Sigmoid colon (tissue), 7 donors: ENCODE data around the gene SCAI. TPM values are rescaled to one million over a fixed set of nuclear protein-coding genes. Genes with fewer than 3 reads are reported as not detected.
"Not testable (repeated sequence)": the region's sequence is repeated elsewhere in the genome, so short reads cannot be mapped to it uniquely, and the experiment has no call there.

ENCODE experiments used
- DNase-seq: peaks from one replicate; pipeline ENCODE4 v3.0.0-alpha.2; 2019
- H3K27ac ChIP-seq, 4 donors: fragments of 200-600 bp; sonication (generic); one replicate each; pipeline ENCODE4 v1.5.1; 2016 to 2019; ENCODE audit warnings: mild to moderate bottlenecking in 1 of 4
- H3K27me3 ChIP-seq, 3 donors: fragments of 200-600 bp; sonication (generic); one replicate each; pipeline ENCODE4 v1.5.1; 2019; ENCODE audit warnings: mild to moderate bottlenecking in 1 of 3
- H3K36me3 ChIP-seq, 4 donors: fragments of 200-600 bp; sonication (generic); one replicate each; pipeline ENCODE4 v1.5.1; 2016 to 2019
- H3K4me1 ChIP-seq, 4 donors: fragments of 200-600 bp; sonication (generic); one replicate each; pipeline ENCODE4 v1.5.1; 2017 to 2019
- H3K4me3 ChIP-seq, 4 donors: fragments of 200-600 bp; sonication (generic); one replicate each; pipeline ENCODE4 v1.5.1; 2017 to 2019; ENCODE audit warnings: mild to moderate bottlenecking in 2 of 4, moderate library complexity in 1 of 4
- H3K9me3 ChIP-seq, 4 donors: fragments of 200-600 bp in 3 of 4; sonication (generic) in 3 of 4; one replicate each; pipeline versions ENCODE4 v1.5.1 to v1.6.1; 2013 to 2019
- CTCF ChIP-seq, 4 experiments: fragments of 450-650 bp in 3 of 4; fragments of 200-600 bp in 1 of 4; IDR thresholded peaks; one replicate each; pipeline ENCODE4 v1.5.1; 2016 to 2019; ENCODE audit warnings: antibody characterized with exemption in 4 of 4, mild to moderate bottlenecking in 3 of 4, moderate library complexity in 2 of 4
- EP300 ChIP-seq, 4 donors: sonication (generic); formaldehyde crosslinking; IDR thresholded peaks; one replicate each; pipeline ENCODE4 v1.6.1; 2017; ENCODE audit warnings: antibody characterized with exemption in 4 of 4
- POLR2A ChIP-seq, 2 donors: fragments of 450-650 bp; IDR thresholded peaks; one replicate each; pipeline ENCODE4 v1.6.1; 2016; ENCODE audit warnings: antibody characterized with exemption in 2 of 2, mild to moderate bottlenecking in 2 of 2, moderate library complexity in 2 of 2
- POLR2AphosphoS5 ChIP-seq, 4 donors: sonication (generic); formaldehyde crosslinking; IDR thresholded peaks; one replicate each; pipeline ENCODE4 v1.6.1; 2017; ENCODE audit warnings: antibody characterized with exemption in 4 of 4
- WGBS, 2 donors: extraction: QIAGEN DNeasy Blood & Tissue Kit; methylation state at CpG; one replicate each; pipeline ENCODE4 v1.1.7; 2013; 5-methylcytosine and 5-hydroxymethylcytosine counted together
- intact Hi-C: fragments of 100-400 bp; cut with DNase I; formaldehyde crosslinking; loops from one replicate; pipeline ENCODE4 v1.15.1; 2023
- polyA plus RNA-seq, 3 donors: library from polyadenylated mRNA; stranded (reverse); fragments of 200-250 nt; gene quantifications; one replicate each; pipeline ENCODE4 v1.2.3, GENCODE V29; 2013
- total RNA-seq, 4 donors: library from RNA; depleted of rRNA; stranded (reverse); fragments of >200 nt; gene quantifications; one replicate each; pipeline ENCODE4 v1.1.0, GENCODE V29; 2016
- donor health status: healthy with polysubstance abuse.
- donor health status: Bipolar disorder and iron deficiency.
- donor health status: healthy.

Gene SCAI
- total and polyA plus RNA-seq, 7 donors, result under 0.01 to 15.8 (median 5.4) TPM

GRCh38 chr9:125088752-125089151 lies 54.6 kb downstream of the SCAI start:
- no peak overlapping the region for H3K4me3 ChIP-seq
- WGBS, 2 donors, result 89 to 97% methylated on average over 5 of the region's 5 CpGs

GRCh38 chr9:125085703-125086477 lies 57.4 kb downstream of the SCAI start:
- H3K9me3 ChIP-seq, result peaks cover 0 to 5% (median 0%) of the 10 kb centered on the region in 4 donors
- no peaks in the 10 kb centered on the region for H3K4me1 ChIP-seq
- DNase-seq, result no peak
- H3K36me3 ChIP-seq, result no peaks in the 10 kb centered on the region
- TF ChIP-seq POLR2A (IDR thresholded peaks at IDR 0.05) (no peak), EP300 (IDR thresholded peaks at IDR 0.05) (no peak), POLR2AphosphoS5 (IDR thresholded peaks at IDR 0.05) (no peak), CTCF (IDR thresholded peaks at IDR 0.05) (no peak)
- WGBS, 2 donors, result 74 to 83% methylated on average over 6 of the region's 6 CpGs
- intact Hi-C loops, result no loop called here
- H3K27ac ChIP-seq, result no peak overlapping the region
- H3K27me3 ChIP-seq, result no peaks in the 10 kb centered on the region
- no peak overlapping the region for H3K4me3 ChIP-seq

More at GRCh38 chr9:125088752-125089151, 54.6 kb downstream of the SCAI start:
- no peaks in the 10 kb centered on the region for H3K4me1 ChIP-seq
- no peak for DNase-seq
- H3K27me3 ChIP-seq, result no peaks in the 10 kb centered on the region
- intact Hi-C loops, result no loop called here
- TF ChIP-seq EP300 (IDR thresholded peaks at IDR 0.05) (no peak), POLR2AphosphoS5 (IDR thresholded peaks at IDR 0.05) (no peak), CTCF (IDR thresholded peaks at IDR 0.05) (no peak)
- no peaks in the 10 kb centered on the region for H3K36me3 ChIP-seq
- H3K9me3 ChIP-seq, result no peaks in the 10 kb centered on the region
- no peak overlapping the region for H3K27ac ChIP-seq

GRCh38 chr9:125082197-125082596 lies 61.1 kb downstream of the SCAI start:
- H3K9me3 ChIP-seq, H3K4me1 ChIP-seq, H3K4me3 ChIP-seq, H3K27me3 ChIP-seq, DNase-seq, H3K36me3 ChIP-seq, intact Hi-C loops, H3K27ac ChIP-seq: not testable (repeated sequence)
- WGBS, 2 donors, result 81 to 99% methylated on average over 6 of the region's 6 CpGs

GRCh38 chr9:125080797-125081196 lies 62.5 kb downstream of the SCAI start:
- H3K4me1 ChIP-seq, H3K4me3 ChIP-seq, DNase-seq, H3K36me3 ChIP-seq, intact Hi-C loops, H3K9me3 ChIP-seq, H3K27ac ChIP-seq, H3K27me3 ChIP-seq: not testable (repeated sequence)
- 62 to 87% methylated on average over 2 of the region's 2 CpGs for WGBS, 2 donors

- Histone ChIP-seq H3K27me3 (no peaks in the 10 kb centered on the region), H3K4me3 (no peak overlapping the region), H3K9me3 (peaks cover 0 to 5% (median 0%) of the 10 kb centered on the region in 4 donors), H3K36me3 (no peaks in the 10 kb centered on the region), H3K27ac (no peak overlapping the region), H3K4me1 (no peaks in the 10 kb centered on the region)
- 28 to 74% methylated on average over 2 of the region's 2 CpGs for WGBS, 2 donors
- intact Hi-C loops, result no loop called here
- DNase-seq, result no peak
- TF ChIP-seq POLR2AphosphoS5 (IDR thresholded peaks at IDR 0.05) (no peak), POLR2A (IDR thresholded peaks at IDR 0.05) (no peak), EP300 (IDR thresholded peaks at IDR 0.05) (no peak), CTCF (IDR thresholded peaks at IDR 0.05) (no peak)
These were observed 63.4 kb downstream of the SCAI start for GRCh38 chr9:125079931-125080330.

GRCh38 chr9:125075997-125076396 lies 67.3 kb downstream of the SCAI start:
- 83 to 93% methylated on average over 7 of the region's 7 CpGs for WGBS, 2 donors
- intact Hi-C loops, result no loop called here
- H3K4me3 ChIP-seq, result no peak overlapping the region
- H3K9me3 ChIP-seq, result no peaks in the 10 kb centered on the region
- H3K27me3 ChIP-seq, result no peaks in the 10 kb centered on the region
- H3K36me3 ChIP-seq, result no peaks in the 10 kb centered on the region
- no peak for DNase-seq
- no peak overlapping the region for H3K27ac ChIP-seq
- TF ChIP-seq CTCF (IDR thresholded peaks at IDR 0.05), result no peak
- TF ChIP-seq POLR2A (IDR thresholded peaks at IDR 0.05), result no peak
- TF ChIP-seq EP300 (IDR thresholded peaks at IDR 0.05), result no peak
- no peak for TF ChIP-seq POLR2AphosphoS5 (IDR thresholded peaks at IDR 0.05)
- H3K4me1 ChIP-seq, result no peaks in the 10 kb centered on the region
